ENCODE measurements around the gene SEMA4B. TPM values are rescaled to one million over a fixed set of nuclear protein-coding genes. Genes with fewer than 3 reads are reported as not detected.
A peak's percentile ranks its signal among the peaks of the same experiment; 100 is the strongest.

Gene SEMA4B
- total RNA-seq, 1 experiment from 2014 or later = 13.2 TPM

DNA sequence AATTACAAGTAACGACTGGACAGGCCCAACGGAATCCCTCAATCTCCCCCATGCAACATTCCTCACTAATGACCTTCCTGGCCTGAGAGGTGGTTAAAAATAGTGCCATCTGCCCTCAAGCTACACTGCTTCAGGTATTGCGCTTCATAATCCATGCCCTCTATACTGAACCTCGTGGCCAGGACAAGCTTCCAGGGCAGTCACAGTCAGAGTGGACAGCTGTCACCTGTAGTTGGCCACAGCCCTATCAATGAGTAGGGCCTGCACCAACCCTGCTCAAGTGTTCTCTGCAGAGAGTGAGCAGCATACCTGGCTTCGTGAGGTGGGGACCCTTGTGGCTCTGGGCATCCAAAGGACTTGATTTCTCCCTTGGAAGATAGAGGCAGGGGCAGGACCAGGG lies 46.9 kb upstream of the SEMA4B start:
- ChIA-PET CTCF (no interaction called here), POLR2A (ENCODE audit: low non-redundant PET) (interaction anchor here (0.7 kb wide), 1 partner anchor 52 kb away, joined by 7 read pairs; the partner anchor contains the start of gene IDH2)
- H3K4me1 ChIP-seq (ENCODE audit: insufficient read depth, low read length, poor library complexity, severe bottlenecking) = peaks cover 6% of the 10 kb centered on the region
- intact Hi-C loops (cut with micrococcal nuclease; ENCODE audit: unreplicated experiment) = loop anchor here (2.0 kb wide), 1 partner anchor 133 kb away; no protein-coding TSS in a partner anchor
- TF ChIP-seq, protein P1, sequence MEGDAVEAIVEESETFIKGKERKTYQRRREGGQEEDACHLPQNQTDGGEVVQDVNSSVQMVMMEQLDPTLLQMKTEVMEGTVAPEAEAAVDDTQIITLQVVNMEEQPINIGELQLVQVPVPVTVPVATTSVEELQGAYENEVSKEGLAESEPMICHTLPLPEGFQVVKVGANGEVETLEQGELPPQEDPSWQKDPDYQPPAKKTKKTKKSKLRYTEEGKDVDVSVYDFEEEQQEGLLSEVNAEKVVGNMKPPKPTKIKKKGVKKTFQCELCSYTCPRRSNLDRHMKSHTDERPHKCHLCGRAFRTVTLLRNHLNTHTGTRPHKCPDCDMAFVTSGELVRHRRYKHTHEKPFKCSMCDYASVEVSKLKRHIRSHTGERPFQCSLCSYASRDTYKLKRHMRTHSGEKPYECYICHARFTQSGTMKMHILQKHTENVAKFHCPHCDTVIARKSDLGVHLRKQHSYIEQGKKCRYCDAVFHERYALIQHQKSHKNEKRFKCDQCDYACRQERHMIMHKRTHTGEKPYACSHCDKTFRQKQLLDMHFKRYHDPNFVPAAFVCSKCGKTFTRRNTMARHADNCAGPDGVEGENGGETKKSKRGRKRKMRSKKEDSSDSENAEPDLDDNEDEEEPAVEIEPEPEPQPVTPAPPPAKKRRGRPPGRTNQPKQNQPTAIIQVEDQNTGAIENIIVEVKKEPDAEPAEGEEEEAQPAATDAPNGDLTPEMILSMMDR (conservative IDR thresholded peaks at IDR 0.05; ENCODE audit: low read depth, low read length) = no peak
- TF ChIP-seq EZH2 (IDR thresholded peaks at IDR 0.05; ENCODE audit: borderline replicate concordance, low read depth, low read length, poor library complexity, severe bottlenecking) = no peak
- no peak overlapping the region for H3K4me3 ChIP-seq (ENCODE audit: low read depth, low read length, poor library complexity, severe bottlenecking)
- H3K36me3 ChIP-seq (ENCODE audit: insufficient read depth, low read length, poor library complexity, severe bottlenecking) = no peaks in the 10 kb centered on the region
- H3K27ac ChIP-seq (ENCODE audit: low read depth, low read length, poor library complexity, severe bottlenecking) = no peak overlapping the region
- DNase-seq (ENCODE audit: low spot score) = no peak
- H3K27me3 ChIP-seq (replicated peaks; ENCODE audit: insufficient read depth, low read depth, low read length, poor library complexity) = no peaks in the 10 kb centered on the region
- no peaks in the 10 kb centered on the region for H3K9me3 ChIP-seq (ENCODE audit: low read depth, low read length, poor library complexity, severe bottlenecking)
- BruUV-seq (replicated peaks) = no TSS peak

DNA sequence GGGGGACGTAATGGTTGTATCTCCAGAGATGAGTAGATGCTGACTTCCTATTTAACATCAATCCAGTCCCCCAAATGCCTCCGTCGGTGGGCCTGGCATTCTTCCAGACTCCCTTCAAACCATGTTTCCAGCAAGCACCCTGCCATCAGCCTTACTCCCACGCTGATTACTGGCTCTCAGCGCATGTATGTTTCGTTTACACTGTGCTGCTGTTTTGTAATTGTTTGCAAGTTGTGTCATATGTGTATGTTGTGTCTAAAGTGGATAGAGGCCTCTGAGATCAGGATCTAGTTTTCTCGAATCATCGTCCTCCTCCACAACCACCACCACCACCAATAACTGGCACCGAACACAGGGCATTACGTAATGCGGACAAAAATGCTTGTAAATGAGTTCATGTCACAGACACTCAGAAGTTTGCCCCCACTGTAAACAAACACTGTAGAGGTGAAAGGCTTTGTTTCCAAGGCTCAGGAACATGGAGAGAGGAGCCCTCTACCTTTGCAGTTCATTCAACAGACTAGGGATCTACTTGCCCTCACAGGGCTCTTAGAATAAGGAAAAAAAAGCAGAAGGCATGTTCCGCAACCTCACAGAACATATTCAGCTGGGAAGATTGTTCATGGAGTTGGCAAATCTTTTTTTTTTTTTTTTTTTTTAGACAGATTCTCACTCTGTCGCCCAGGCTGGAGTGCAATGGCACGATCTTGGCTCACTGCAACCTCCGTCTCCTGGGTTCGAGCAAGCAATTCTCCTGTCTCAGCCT lies 46.1 kb upstream of the SEMA4B start:
- intact Hi-C loops (cut with micrococcal nuclease; ENCODE audit: unreplicated experiment) = loop anchor here (2.0 kb wide), 1 partner anchor 132 kb away; no protein-coding TSS in a partner anchor
- no peaks in the 10 kb centered on the region for H3K36me3 ChIP-seq (ENCODE audit: insufficient read depth, low read length, poor library complexity, severe bottlenecking)
- TF ChIP-seq EZH2 (IDR thresholded peaks at IDR 0.05; ENCODE audit: borderline replicate concordance, low read depth, low read length, poor library complexity, severe bottlenecking) = no peak
- TF ChIP-seq, protein P1 (conservative IDR thresholded peaks at IDR 0.05; ENCODE audit: low read depth, low read length) = no peak
- POLR2A ChIA-PET (ENCODE audit: low non-redundant PET) = interaction anchor here (0.7 kb wide), 1 partner anchor 66 kb away, joined by 11 read pairs; no protein-coding TSS in a partner anchor
- no TSS peak for BruUV-seq (replicated peaks)
- H3K4me3 ChIP-seq (ENCODE audit: low read depth, low read length, poor library complexity, severe bottlenecking) = no peak overlapping the region
- CTCF ChIA-PET = no interaction called here
- no peak overlapping the region for H3K27ac ChIP-seq (ENCODE audit: low read depth, low read length, poor library complexity, severe bottlenecking)
- H3K4me1 ChIP-seq (ENCODE audit: insufficient read depth, low read length, poor library complexity, severe bottlenecking) = peaks cover 6% of the 10 kb centered on the region
- peak; percentile 35 for DNase-seq (ENCODE audit: low spot score)
- no peaks in the 10 kb centered on the region for H3K9me3 ChIP-seq (ENCODE audit: low read depth, low read length, poor library complexity, severe bottlenecking)
- no peaks in the 10 kb centered on the region for H3K27me3 ChIP-seq (replicated peaks; ENCODE audit: insufficient read depth, low read depth, low read length, poor library complexity)

DNA sequence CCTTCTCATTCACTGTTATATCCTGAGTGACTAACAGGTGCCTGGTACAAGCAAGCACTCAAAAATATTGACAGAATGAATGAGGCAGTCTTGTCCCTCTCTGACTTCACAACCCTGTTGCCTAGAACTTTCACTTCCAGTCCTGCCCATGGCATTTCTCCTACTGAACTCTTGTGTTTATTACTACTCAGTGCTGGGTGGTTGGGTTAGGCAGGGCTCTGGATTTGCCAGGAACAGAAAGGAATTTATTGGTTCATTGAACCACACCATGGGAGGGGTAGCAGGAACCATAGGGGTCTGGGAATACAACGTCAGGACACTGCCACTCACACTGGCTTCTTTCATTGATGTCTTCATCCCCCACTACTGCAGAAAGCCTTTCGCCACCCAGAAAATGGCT lies 41.9 kb upstream of the SEMA4B start:
- Histone ChIP-seq H3K27ac (ENCODE audit: low read depth, low read length, poor library complexity, severe bottlenecking) (no peak overlapping the region), H3K36me3 (ENCODE audit: insufficient read depth, low read length, poor library complexity, severe bottlenecking) (no peaks in the 10 kb centered on the region), H3K4me3 (ENCODE audit: low read depth, low read length, poor library complexity, severe bottlenecking) (no peak overlapping the region), H3K27me3 (replicated peaks; ENCODE audit: insufficient read depth, low read depth, low read length, poor library complexity) (no peaks in the 10 kb centered on the region), H3K9me3 (ENCODE audit: low read depth, low read length, poor library complexity, severe bottlenecking) (no peaks in the 10 kb centered on the region), H3K4me1 (ENCODE audit: insufficient read depth, low read length, poor library complexity, severe bottlenecking) (peaks cover 6% of the 10 kb centered on the region)
- BruUV-seq (replicated peaks) = no TSS peak
- intact Hi-C loops (cut with micrococcal nuclease; ENCODE audit: unreplicated experiment) = no loop called here
- ChIA-PET CTCF (interaction anchor here (0.6 kb wide), 2 partner anchors 37 to 294 kb away, joined by 4 read pairs; no protein-coding TSS in a partner anchor), POLR2A (ENCODE audit: low non-redundant PET) (no interaction called here)
- DNase-seq (ENCODE audit: low spot score) = no peak
- TF ChIP-seq, protein P1 (conservative IDR thresholded peaks at IDR 0.05; ENCODE audit: low read depth, low read length) = no peak
- TF ChIP-seq EZH2 (IDR thresholded peaks at IDR 0.05; ENCODE audit: borderline replicate concordance, low read depth, low read length, poor library complexity, severe bottlenecking) = no peak

All from A673 (cell line).